Lower leg skin (tissue), 3 donors: ENCODE measurements around the gene ASXL2.

Experiments
- CTCF ChIP-seq, 3 donors: fragments of 450-650 bp; IDR thresholded peaks; one replicate each; pipeline ENCODE4 v1.5.1; 2016; ENCODE audit warnings: antibody characterized with exemption in 3 of 3, mild to moderate bottlenecking in 3 of 3, moderate library complexity in 2 of 3
- POLR2A ChIP-seq, 2 donors: fragments of 450-650 bp; IDR thresholded peaks; one replicate each; pipeline ENCODE4 v1.6.1; 2016 to 2017; ENCODE audit warnings: antibody characterized with exemption in 2 of 2, mild to moderate bottlenecking in 1 of 2, moderate library complexity in 1 of 2

- TF ChIP-seq POLR2A (IDR thresholded peaks at IDR 0.05) (no peak), CTCF (IDR thresholded peaks at IDR 0.05) (no peak)
Measured at GRCh38 chr2:25758348-25758747, 119.9 kb downstream of the ASXL2 start.
